Ovary (tissue), 3 donors: Measurements from ENCODE around the gene TCF7L1.

Source experiments
- POLR2A ChIP-seq: fragments of 450-650 bp; IDR thresholded peaks from one replicate; pipeline ENCODE4 v1.6.1; 2017; ENCODE audit warnings: antibody characterized with exemption, mild to moderate bottlenecking, moderate library complexity
- TF ChIP-seq, protein P1 (sequence below), 3 donors: fragments of 450-650 bp in 2 of 3; fragments of 200-600 bp in 1 of 3; IDR thresholded peaks; one replicate each; pipeline versions ENCODE4 v1.5.1 to v1.8.0; 2016 to 2022; ENCODE audit warnings: antibody characterized with exemption in 3 of 3, mild to moderate bottlenecking in 1 of 3
- donor health status: DM: no; HTN: no; CAD: no.

DNA sequence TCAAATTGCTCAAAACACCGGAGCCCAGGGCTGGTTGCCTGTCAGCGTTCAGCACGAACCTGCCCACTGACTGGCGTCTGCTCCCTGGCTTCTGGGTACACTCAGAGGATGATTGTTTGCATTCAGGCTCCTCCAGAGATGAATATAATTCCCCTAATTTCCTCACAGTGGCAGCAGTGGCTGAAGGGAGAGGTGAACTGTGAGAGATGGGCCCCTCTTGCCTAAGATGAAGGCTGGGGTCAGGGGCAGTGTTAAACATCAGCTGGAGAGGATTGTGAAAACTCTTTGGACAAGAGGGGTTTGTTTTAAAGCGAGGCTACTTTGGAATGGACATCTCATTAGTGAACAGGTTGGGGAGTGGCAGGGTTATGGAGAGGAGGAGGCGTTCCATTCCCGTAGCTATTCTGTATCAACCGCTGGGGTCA is 31.0 kb downstream of the TCF7L1 start:
- TF ChIP-seq, protein P1, sequence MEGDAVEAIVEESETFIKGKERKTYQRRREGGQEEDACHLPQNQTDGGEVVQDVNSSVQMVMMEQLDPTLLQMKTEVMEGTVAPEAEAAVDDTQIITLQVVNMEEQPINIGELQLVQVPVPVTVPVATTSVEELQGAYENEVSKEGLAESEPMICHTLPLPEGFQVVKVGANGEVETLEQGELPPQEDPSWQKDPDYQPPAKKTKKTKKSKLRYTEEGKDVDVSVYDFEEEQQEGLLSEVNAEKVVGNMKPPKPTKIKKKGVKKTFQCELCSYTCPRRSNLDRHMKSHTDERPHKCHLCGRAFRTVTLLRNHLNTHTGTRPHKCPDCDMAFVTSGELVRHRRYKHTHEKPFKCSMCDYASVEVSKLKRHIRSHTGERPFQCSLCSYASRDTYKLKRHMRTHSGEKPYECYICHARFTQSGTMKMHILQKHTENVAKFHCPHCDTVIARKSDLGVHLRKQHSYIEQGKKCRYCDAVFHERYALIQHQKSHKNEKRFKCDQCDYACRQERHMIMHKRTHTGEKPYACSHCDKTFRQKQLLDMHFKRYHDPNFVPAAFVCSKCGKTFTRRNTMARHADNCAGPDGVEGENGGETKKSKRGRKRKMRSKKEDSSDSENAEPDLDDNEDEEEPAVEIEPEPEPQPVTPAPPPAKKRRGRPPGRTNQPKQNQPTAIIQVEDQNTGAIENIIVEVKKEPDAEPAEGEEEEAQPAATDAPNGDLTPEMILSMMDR (IDR thresholded peaks at IDR 0.05), result no peak
- TF ChIP-seq POLR2A, result no peak
